Activated T-cell treated with anti-CD3 and anti-CD28 coated beads, Interleukin-2, amount 50 U/mL, for 4 hours (primary cell): Measurements from ENCODE around the gene CSNK1G2. TPM values are rescaled to one million over a fixed set of nuclear protein-coding genes. Genes with fewer than 3 reads are reported as not detected.

Experiments used
- ATAC-seq, 2 donors: fragments of 200-7000 bp; cut with Tn5 transposase; one replicate each; pipeline ENCODE4 v1.10.0; 2021
- DNase-seq: peaks from one replicate; pipeline ENCODE4 v3.0.0-alpha.2; 2020
- H3K27me3 Mint-ChIP-seq: one replicate; pipeline ENCODE4 v1.8.0; 2021; ENCODE audit warnings: low read depth, mixed read lengths
- H3K36me3 Mint-ChIP-seq: one replicate; pipeline ENCODE4 v1.8.0; 2022; ENCODE audit warnings: mixed read lengths; ENCODE audit not compliant: insufficient read depth
- H3K4me1 Mint-ChIP-seq: one replicate; pipeline ENCODE4 v1.8.0; 2021; ENCODE audit warnings: low read depth, mixed read lengths
- H3K4me3 Mint-ChIP-seq: one replicate; pipeline ENCODE4 v1.8.0; 2021; ENCODE audit warnings: mild to moderate bottlenecking, moderate library complexity, mixed read lengths
- H3K9me3 Mint-ChIP-seq: one replicate; pipeline ENCODE4 v1.8.0; 2021; ENCODE audit warnings: mixed read lengths
- total RNA-seq, 3 donors: library from RNA; stranded (reverse); gene quantifications; one replicate each; pipeline ENCODE4 v1.2.1, GENCODE V29; 2021

CSNK1G2 gene
- total RNA-seq, 3 donors from 2014 or later = 52.7 to 60.6 (median 59.0) TPM

GRCh38 chr19:1944916-1945561, 4.1 kb downstream of the CSNK1G2 start:
- DNase-seq (no peak), ATAC-seq (no peak)
- Mint-ChIP-seq H3K4me1 (peaks cover 40% of the 10 kb centered on the region), H3K36me3 (no peaks in the 10 kb centered on the region), H3K4me3 (no peak overlapping the region), H3K27me3 (no peaks in the 10 kb centered on the region), H3K9me3 (no peaks in the 10 kb centered on the region)

- ATAC-seq (no peak), DNase-seq (no peak)
- H3K4me1 Mint-ChIP-seq = peaks cover 36% of the 10 kb centered on the region
- H3K9me3 Mint-ChIP-seq = no peaks in the 10 kb centered on the region
- H3K36me3 Mint-ChIP-seq = no peaks in the 10 kb centered on the region
- H3K27me3 Mint-ChIP-seq = no peaks in the 10 kb centered on the region
- no peak overlapping the region for H3K4me3 Mint-ChIP-seq
These were observed 4.9 kb downstream of the CSNK1G2 start for GRCh38 chr19:1945899-1946298.

GRCh38 chr19:1947651-1948209, 6.8 kb downstream of the CSNK1G2 start:
- Mint-ChIP-seq H3K9me3 (no peaks in the 10 kb centered on the region), H3K27me3 (no peaks in the 10 kb centered on the region), H3K36me3 (peaks cover 2% of the 10 kb centered on the region), H3K4me1 (peaks cover 38% of the 10 kb centered on the region), H3K4me3 (no peak overlapping the region)
- DNase-seq (no peak), ATAC-seq (no peak)

- no peaks in the 10 kb centered on the region for H3K27me3 Mint-ChIP-seq
- no peak for DNase-seq
These were observed 8.5 kb downstream of the CSNK1G2 start for GRCh38 chr19:1949304-1950101.

GRCh38 chr19:1950640-1951039, 9.7 kb downstream of the CSNK1G2 start:
- ATAC-seq = no peak
- H3K4me1 Mint-ChIP-seq = peaks cover 20% of the 10 kb centered on the region
- peaks cover 2% of the 10 kb centered on the region for H3K36me3 Mint-ChIP-seq
- no peak for DNase-seq
- H3K27me3 Mint-ChIP-seq = no peaks in the 10 kb centered on the region
- H3K9me3 Mint-ChIP-seq = no peaks in the 10 kb centered on the region
- no peak overlapping the region for H3K4me3 Mint-ChIP-seq

More at GRCh38 chr19:1949304-1950101, 8.5 kb downstream of the CSNK1G2 start:
- peaks cover 2% of the 10 kb centered on the region for H3K36me3 Mint-ChIP-seq
- no peak for ATAC-seq
- peaks cover 22% of the 10 kb centered on the region for H3K4me1 Mint-ChIP-seq
- no peak overlapping the region for H3K4me3 Mint-ChIP-seq
- no peaks in the 10 kb centered on the region for H3K9me3 Mint-ChIP-seq

- DNase-seq = no peak
- Mint-ChIP-seq H3K27me3 (no peaks in the 10 kb centered on the region), H3K4me3 (no peak overlapping the region), H3K4me1 (peaks cover 19% of the 10 kb centered on the region), H3K36me3 (peaks cover 2% of the 10 kb centered on the region), H3K9me3 (no peaks in the 10 kb centered on the region)
- ATAC-seq = no peak
These were observed 11.7 kb downstream of the CSNK1G2 start for GRCh38 chr19:1952635-1953034.

- no peak for DNase-seq
- ATAC-seq = no peak
- Mint-ChIP-seq H3K4me1 (peaks cover 19% of the 10 kb centered on the region), H3K36me3 (peaks cover 2% of the 10 kb centered on the region), H3K4me3 (no peak overlapping the region), H3K27me3 (no peaks in the 10 kb centered on the region), H3K9me3 (no peaks in the 10 kb centered on the region)
These were observed 12.1 kb downstream of the CSNK1G2 start for GRCh38 chr19:1953037-1953436.

GRCh38 chr19:1953441-1954094, 12.6 kb downstream of the CSNK1G2 start:
- H3K9me3 Mint-ChIP-seq = no peaks in the 10 kb centered on the region
- ATAC-seq (no peak), DNase-seq (no peak)
- H3K4me1 Mint-ChIP-seq = peaks cover 17% of the 10 kb centered on the region
- peaks cover 2% of the 10 kb centered on the region for H3K36me3 Mint-ChIP-seq
- no peaks in the 10 kb centered on the region for H3K27me3 Mint-ChIP-seq
- H3K4me3 Mint-ChIP-seq = no peak overlapping the region

GRCh38 chr19:1954532-1954933, 13.6 kb downstream of the CSNK1G2 start:
- Mint-ChIP-seq H3K4me1 (peaks cover 11% of the 10 kb centered on the region), H3K9me3 (no peaks in the 10 kb centered on the region), H3K4me3 (no peak overlapping the region), H3K36me3 (peaks cover 2% of the 10 kb centered on the region), H3K27me3 (no peaks in the 10 kb centered on the region)
- DNase-seq (no peak), ATAC-seq (no peak)

- no peak for ATAC-seq
- no peak for DNase-seq
- Mint-ChIP-seq H3K9me3 (no peaks in the 10 kb centered on the region), H3K36me3 (peaks cover 2% of the 10 kb centered on the region), H3K4me3 (no peak overlapping the region), H3K4me1 (peaks cover 11% of the 10 kb centered on the region), H3K27me3 (no peaks in the 10 kb centered on the region)
These were observed 14.5 kb downstream of the CSNK1G2 start for GRCh38 chr19:1955171-1956121.

GRCh38 chr19:1956122-1956494, 15.1 kb downstream of the CSNK1G2 start:
- ATAC-seq (no peak), DNase-seq (no peak)
- Mint-ChIP-seq H3K36me3 (peaks cover 2% of the 10 kb centered on the region), H3K4me1 (peaks cover 12% of the 10 kb centered on the region), H3K27me3 (no peaks in the 10 kb centered on the region), H3K9me3 (no peaks in the 10 kb centered on the region), H3K4me3 (no peak overlapping the region)

- Mint-ChIP-seq H3K27me3 (no peaks in the 10 kb centered on the region), H3K4me1 (peaks cover 12% of the 10 kb centered on the region), H3K4me3 (no peak overlapping the region), H3K9me3 (no peaks in the 10 kb centered on the region), H3K36me3 (peaks cover 2% of the 10 kb centered on the region)
- ATAC-seq (peak in 1 of 2 donors; percentile 4), DNase-seq (no peak)
These were observed 16.0 kb downstream of the CSNK1G2 start for GRCh38 chr19:1956868-1957492.

GRCh38 chr19:1957562-1958248, 16.7 kb downstream of the CSNK1G2 start:
- no peaks in the 10 kb centered on the region for H3K9me3 Mint-ChIP-seq
- ATAC-seq (no peak), DNase-seq (no peak)
- H3K27me3 Mint-ChIP-seq = no peaks in the 10 kb centered on the region
- H3K36me3 Mint-ChIP-seq = no peaks in the 10 kb centered on the region
- no peak overlapping the region for H3K4me3 Mint-ChIP-seq
- H3K4me1 Mint-ChIP-seq = peaks cover 10% of the 10 kb centered on the region
